Measurements from ENCODE around the gene GPX8. TPM values are rescaled to one million over a fixed set of nuclear protein-coding genes. Genes with fewer than 3 reads are reported as not detected.

GPX8 gene
- total RNA-seq, 2 experiments from 2014 or later, result not detected

DNA sequence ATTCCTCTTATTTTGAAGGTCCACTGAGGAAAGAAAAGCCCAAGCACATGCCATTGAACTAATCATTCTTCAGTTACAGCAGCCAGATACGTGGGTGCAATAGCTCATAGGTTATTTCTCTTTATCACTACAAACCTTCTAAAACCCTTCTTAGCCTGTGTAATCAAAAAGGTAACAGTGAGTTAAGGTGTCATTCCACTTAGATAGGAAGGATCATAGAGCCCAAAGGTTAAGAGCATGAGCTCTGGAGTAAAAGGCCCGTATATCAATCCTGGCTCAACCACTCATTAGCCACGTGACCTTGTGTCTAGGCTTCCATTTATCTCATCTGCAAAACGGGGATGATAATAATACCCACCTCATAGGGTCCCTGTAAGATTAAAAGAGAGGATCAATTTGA lies 2.7 kb downstream of the GPX8 start:
- ChIA-PET POLR2A (no interaction called here), CTCF (no interaction called here)

DNA sequence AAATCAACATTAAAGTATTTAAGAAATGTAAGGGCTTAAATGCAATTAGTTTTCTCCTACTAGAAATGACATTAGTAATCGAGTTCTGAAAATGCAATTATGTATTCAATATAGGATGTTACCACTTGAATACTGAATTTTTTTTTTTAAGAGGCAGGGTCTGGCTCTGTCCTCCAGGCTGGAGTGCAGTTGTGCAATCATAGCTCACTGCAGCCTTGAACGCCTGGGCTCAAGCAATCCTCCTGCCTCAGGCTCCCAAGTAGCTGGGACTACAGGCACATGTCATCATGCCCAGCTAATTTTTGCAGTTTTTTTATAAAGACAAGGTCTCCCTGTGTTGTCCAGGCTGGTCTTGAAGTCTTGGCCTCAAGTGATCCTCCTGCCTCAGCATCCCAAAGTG lies 11.5 kb downstream of the GPX8 start:
- CTCF ChIA-PET, result interaction anchor here (1.3 kb wide), 1 partner anchor 88 kb away, joined by 4 read pairs; no protein-coding TSS in a partner anchor
- POLR2A ChIA-PET, result no interaction called here

DNA sequence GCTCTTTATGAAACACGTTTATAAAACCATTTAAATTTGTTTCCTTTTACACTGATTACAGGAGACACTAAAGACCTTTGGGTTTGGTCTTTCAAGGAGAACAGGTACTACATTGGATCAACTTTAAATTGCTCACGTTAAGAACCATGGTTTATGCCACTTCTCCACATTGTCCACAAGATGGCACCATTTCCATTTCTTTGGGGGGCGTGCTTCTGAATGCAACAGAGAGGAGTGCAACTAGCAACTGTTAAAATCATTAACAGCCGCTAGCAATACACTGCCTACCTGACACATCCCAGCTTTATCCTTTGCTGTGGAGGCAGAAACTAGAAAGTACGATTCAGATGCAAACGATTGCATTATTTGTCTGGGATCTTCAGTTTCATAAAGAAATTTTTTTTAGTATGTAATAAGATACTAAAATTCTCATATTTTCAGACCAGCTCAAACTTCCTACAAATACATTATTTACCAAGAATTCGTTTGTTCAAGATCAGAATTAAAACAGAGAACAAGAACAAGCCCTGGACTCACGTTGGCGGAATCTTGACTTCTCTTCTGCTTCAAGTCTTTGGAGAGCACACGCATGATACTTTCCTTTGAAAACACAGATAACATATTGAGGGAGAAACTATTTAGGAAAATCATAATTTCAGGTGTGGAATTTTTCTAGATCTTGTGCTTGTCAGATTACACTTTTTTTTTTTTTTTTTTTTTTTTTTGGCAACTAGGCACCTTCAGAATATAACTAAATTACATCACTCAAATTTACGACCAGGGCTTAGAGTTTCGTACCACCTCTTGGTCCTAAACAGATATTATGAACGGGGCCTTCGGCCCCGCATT lies 12.3 kb downstream of the GPX8 start:
- ChIA-PET CTCF (interaction anchor here (0.7 to 1.3 kb wide), 5 partner anchors 16 to 520 kb away, joined by 3 to 4 read pairs (median 3); no protein-coding TSS in a partner anchor), POLR2A (no interaction called here)

DNA sequence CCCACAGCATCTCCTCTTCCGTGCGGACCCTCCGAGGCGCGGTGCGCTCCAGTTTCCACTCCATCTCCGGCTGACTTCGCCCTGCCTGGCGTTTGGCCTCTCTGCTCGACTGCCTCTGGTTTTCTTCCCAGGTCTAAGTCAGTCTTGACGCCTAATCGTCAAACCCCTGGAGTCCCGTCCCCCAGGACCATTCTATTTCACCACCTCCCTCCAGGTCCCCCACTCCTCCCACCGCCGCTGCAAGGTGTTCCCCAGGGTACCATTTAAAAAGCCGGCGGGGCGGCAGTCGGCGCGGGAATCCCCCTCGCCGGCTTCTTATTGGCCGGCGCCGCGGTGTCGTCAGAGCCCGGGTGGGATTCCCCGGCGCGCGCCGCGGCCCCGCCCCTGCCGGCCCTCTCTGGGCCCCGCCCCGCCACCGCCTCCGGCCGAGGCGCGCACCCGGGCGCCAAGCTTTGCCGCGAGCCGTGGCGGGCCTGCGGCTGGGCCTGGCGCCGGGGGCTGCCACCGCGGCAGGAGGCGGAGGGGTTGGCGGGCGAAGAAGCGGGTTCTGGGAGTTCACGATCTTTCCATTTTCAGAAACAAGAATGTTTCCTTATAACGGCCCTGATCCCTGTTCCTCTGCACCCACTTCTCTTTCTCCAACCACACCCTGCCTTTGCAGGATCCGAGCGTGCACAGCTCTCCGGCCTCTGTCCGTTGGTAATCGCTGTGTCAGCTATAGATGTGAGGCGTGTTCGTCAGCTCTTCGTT lies 13.1 kb downstream of the GPX8 start, which contains the start of gene CDC20B:
CDC20B (minus strand) TSS at position 241 of the 750 bp plus-strand sequence; CDS start at position 64, 177 bp downstream.
- CTCF ChIA-PET, result interaction anchor here (1.1 to 1.2 kb wide), 2 partner anchors 52 to 519 kb away, joined by 3 to 4 read pairs; no protein-coding TSS in a partner anchor

DNA sequence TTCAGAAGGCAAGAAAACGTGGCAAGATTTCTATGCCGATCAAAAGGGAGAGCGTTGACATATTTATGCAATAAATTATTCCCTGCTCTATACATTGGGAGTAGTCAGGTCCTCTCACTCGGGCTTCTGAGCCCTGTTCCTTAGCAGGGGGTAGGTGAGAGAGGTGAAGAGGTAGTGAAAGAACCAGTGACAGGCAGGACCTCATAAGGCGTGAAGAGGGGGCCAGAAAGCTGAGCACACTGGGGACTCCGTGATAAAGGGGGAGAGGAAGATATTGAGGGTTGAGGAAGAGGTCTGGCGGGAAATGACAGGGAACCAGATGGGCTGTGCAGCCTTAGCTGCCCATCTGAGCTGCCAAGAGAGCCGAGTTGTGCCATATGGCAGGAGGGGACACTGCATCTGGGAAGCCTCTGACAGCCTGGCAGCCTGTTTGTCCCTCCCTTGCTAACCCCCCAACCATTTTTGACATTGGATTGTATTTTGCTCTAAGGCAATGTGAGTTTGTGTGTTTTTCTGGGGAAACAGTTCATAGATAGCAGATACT lies 13.8 kb downstream of the GPX8 start:
- ChIA-PET POLR2A (interaction anchor here (0.6 kb wide), 1 partner anchor 219 kb away, joined by 6 read pairs; no protein-coding TSS in a partner anchor), CTCF (interaction anchor here (1.1 to 1.2 kb wide), 2 partner anchors 52 to 519 kb away, joined by 3 to 4 read pairs; no protein-coding TSS in a partner anchor)

More for the DNA sequence above, 13.1 kb downstream of the GPX8 start, which contains the start of gene CDC20B:
- POLR2A ChIA-PET, result no interaction called here

DNA sequence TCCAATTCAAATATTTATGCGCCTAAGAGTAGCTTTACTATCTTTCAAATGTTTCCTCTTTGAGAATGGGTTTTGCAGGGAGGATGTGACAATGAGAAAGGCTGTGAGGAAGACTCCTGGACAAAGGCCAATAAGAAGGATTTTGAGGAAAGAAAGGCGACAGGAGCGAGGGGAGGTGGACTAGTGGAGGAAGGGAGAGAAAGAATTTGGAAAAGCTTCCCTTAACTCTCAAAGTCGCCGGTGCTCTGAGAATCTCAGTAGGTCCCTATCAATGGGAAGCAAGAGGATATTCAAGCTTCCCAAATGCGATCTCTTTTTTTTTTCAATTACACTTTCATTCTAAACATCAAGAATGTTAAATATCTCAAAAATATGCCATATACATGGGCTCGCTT lies 15.8 kb downstream of the GPX8 start:
- ChIA-PET CTCF (interaction anchor here (1.1 to 2.1 kb wide), 5 partner anchors 8 to 58 kb away, joined by 3 to 5 read pairs (median 4); partner anchors contain the start of gene CCNO), POLR2A (no interaction called here)

DNA sequence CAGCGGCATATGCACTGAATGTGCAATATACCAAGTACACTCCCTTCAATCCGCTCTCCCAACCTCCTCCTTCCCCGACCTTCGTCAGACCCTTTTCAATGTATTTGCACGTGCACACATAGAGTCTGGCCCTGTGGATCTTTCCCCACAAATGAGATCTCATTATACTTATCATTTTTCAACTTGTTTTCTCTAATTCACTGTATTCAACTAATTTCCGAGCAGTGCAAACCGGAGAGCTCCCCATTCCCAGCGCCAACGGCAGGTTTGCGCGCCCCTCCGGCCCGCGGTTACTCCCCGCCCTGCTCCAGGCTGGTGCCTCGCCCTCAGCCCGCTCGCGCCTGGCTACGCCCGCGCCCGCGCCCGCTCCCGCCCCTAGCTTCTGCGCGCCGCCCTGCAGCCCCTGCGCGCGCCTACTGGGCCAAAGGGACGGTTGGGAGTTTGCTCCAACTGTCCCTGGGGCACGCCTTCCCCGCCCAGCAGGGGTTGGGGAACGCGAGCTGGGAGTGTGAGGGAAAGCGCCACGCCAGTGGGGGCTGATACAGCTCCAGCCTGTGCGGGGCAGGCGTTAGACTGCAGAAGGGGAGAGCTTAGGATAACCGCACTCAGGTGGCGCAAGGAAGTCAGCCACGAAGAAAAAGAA lies 16.3 kb downstream of the GPX8 start:
- POLR2A ChIA-PET, result no interaction called here
- CTCF ChIA-PET, result interaction anchor here (1.1 to 2.1 kb wide), 5 partner anchors 9 to 58 kb away, joined by 3 to 5 read pairs (median 4); partner anchors contain the start of gene CCNO

DNA sequence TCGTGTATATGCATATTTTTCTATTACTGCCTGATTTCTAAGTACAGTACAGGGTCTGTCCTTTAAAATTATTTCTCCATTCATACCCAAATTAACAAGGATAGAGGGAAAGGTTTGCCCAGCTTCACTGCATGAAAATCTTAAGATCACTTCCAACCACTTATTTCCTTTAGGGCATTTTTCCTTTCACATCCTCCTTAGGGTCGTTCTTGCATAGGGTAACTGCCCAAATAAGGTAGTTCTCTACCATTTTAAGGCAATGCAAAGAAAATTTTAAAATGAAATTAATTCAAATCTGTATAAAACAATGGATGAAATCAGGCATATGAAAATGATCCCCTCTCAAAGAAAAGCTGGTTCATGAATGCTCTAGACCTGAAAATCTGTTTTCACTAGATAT lies 17.1 kb downstream of the GPX8 start:
- CTCF ChIA-PET, result interaction anchor here (0.9 to 2.1 kb wide), 3 partner anchors 12 to 57 kb away, joined by 3 to 5 read pairs (median 3); partner anchors contain the start of gene CCNO
- POLR2A ChIA-PET, result no interaction called here

DNA sequence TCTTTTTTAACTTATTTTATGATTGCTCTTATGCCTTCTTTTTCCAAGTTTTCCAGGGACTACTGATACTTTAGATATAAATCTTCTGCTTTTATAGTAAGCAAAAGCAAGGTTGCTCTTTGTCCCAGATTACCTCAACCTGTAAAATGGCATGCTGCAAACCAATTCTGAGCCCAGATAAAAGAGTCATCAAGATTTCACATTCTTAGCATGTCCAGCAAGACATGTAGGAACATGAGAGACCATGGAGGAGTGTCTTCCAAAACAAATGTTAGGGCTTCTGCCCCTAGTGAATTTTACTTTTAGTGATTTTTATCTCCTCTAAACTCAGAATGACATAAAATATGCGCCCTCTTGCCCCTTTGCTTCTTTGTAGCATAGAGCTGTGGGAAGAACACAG lies 20.0 kb downstream of the GPX8 start:
- ChIA-PET CTCF (no interaction called here), POLR2A (no interaction called here)

DNA sequence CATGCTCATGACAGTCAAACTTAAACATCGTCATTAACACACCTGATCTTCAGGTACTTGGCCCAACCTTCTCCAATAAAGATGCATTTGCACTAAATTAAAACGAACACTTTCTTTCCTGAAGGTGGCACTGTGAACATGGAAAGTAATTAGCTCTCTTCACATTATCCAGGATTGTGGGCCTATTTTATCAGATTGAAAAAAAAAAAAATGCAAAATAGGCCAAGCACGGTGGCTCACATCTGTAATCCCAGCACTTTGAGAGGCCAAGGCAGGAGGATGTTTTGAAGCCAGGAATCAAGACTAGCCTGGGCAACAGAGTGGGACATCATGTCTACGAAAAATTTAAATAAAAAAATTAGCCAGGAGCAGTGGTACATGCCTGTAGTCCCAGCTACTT lies 27.4 kb downstream of the GPX8 start:
- CTCF ChIA-PET, result interaction anchor here (0.7 to 1.0 kb wide), 2 partner anchors 10 to 15 kb away, joined by 3 read pairs; no protein-coding TSS in a partner anchor
- POLR2A ChIA-PET, result no interaction called here

DNA sequence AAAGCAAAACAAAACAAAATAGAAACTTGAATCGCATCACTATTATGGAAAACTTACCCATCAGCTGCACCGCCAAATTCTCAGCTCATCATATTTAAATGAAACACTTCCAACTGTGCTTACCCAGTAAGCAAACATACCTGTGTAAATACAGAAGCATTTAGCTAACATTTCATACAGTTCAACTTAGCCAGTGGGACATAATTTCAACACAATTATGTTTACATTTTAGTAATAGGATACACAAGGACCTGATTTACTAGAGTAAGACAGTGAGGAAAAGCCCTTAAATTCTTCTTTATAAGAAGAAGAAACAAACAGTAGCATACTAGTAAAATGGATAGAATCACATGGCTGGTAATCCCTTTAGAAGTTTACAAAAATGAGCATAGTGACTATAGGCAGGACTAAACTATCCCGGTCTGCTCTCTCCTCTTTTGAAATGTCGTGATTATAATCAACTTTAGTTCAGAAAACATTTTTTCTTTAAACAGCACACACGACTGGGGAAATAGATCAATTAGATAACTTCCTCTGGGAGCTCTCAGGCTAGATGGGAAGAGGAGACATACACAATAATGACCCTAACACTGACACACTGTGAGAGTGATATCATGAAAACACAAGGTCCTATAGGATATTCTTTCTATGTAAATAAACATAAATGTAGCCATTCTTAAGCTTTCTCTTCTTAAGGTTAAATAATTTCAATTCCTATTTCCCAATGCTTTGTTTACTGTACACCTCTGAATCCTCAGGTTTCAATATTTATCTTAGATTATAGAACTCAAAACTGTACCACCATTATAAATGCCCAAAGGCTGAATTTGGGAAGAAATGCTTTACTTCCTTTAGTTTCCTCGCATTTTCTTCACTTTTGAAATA lies 28.9 kb downstream of the GPX8 start:
- CTCF ChIA-PET, result interaction anchor here (1.1 kb wide), 1 partner anchor 12 kb away, joined by 3 read pairs; no protein-coding TSS in a partner anchor
- POLR2A ChIA-PET, result no interaction called here

DNA sequence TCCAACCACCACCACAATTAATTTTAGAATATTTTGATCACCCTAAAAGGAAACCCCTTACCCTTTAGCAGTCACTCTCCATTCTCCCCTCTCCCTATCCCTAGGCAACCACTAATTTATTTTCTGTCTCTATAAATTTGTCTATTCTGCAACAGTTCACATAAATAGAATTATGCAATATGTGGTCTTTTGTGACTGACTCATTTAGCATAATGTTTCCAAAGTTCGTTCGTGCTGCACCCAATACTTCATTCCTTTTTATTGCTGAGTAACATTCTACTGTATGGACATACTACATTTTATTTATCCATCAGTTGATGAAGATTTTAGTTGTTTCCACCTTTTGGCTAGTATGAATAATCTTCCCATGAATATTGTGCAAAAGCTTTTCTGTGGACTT lies 31.2 kb downstream of the GPX8 start:
- POLR2A ChIA-PET, result no interaction called here
- CTCF ChIA-PET, result no interaction called here

DNA sequence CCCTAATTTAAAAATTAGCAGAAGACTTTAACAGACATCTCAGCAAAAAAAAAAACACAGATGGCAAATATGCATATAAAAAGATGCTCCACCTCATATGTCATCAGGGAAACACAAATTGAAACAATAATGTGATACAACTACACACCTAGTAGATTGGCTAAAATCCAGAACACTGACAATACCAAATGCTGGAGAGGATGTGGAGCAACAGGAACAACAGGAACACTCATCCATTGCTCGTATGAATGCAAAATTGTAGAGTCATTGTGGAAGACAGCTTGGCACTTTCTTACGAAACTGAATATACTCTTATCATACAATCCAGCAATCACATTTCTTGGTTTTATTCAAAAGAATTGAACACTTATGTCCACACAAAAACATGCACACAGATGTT lies 45.0 kb downstream of the GPX8 start:
- CTCF ChIA-PET, result no interaction called here
- POLR2A ChIA-PET, result no interaction called here

DNA sequence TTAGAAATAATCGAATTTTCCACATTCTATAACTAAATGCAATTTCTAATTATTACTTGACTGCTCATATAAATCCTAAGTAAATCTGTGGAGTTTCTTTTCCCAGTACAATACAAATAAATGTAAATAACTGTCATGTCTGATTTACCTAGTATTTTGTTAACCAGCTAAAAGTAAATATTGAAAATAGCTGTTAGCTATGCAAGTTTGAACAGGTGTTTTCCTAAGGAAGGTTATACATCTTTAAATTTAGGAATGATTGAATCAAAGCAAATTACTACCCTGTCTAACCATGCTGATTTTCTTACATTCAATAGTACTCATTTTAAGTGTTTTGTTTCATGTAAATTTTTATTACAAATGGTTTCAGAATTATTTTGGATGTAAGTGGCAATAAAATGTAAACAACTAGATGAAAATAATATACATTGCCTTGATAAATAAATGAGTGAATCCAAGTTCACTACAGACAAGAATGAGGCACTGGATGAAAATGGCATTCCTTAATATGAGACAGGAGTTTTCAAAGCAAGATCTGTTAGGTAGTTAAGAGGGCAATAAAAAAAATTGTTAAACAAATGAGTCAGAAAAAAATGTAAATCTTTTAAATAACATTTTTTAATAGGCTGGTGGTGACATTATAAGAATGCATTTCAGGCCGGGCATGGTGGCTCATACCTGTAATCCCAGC lies 51.4 kb downstream of the GPX8 start:
- ChIA-PET CTCF (no interaction called here), POLR2A (interaction anchor here (0.7 kb wide), 1 partner anchor 73 kb away, joined by 4 read pairs; no protein-coding TSS in a partner anchor)

All from activated CD8-positive, alpha-beta memory T cell treated with anti-CD3 and anti-CD28 coated beads for 36 hours (primary cell).